Measurements from ENCODE around the gene RAB40B. TPM values are rescaled to one million over a fixed set of nuclear protein-coding genes. Genes with fewer than 3 reads are reported as not detected.
A peak's percentile ranks its signal among the peaks of the same experiment; 100 is the strongest.

The RAB40B gene
- total and polyA plus RNA-seq, 2 of the 13 experiments (the other 11 are each of a cell fraction or from before 2014, with no cell fraction given), result 6.2 to 6.5 TPM

GRCh38 chr17:82737967-82738877, 39.7 kb upstream of the RAB40B start (continued):
- TF ChIP-seq ZNF644 (CRISPR knock-in tag; IDR thresholded peaks at IDR 0.05; ENCODE audit: low read depth) (peak; percentile 96), ZIK1 (CRISPR knock-in tag; IDR thresholded peaks at IDR 0.05; ENCODE audit: borderline replicate concordance, low read depth) (peak; percentile 99), POLR2G (IDR thresholded peaks at IDR 0.05; ENCODE audit: low read depth, low read length) (peak; percentile 68), NR0B2 (CRISPR knock-in tag; IDR thresholded peaks at IDR 0.05) (peak; percentile 100), IRF1 (CRISPR knock-in tag; IDR thresholded peaks at IDR 0.05; ENCODE audit: low read depth) (peak; percentile 97), HMG20B (CRISPR knock-in tag; conservative IDR thresholded peaks at IDR 0.05) (peak; percentile 96), ZNF160 (CRISPR knock-in tag; IDR thresholded peaks at IDR 0.05) (peak; percentile 96; the same call in 1 of the 2 replicates), ATF2 (CRISPR knock-in tag; IDR thresholded peaks at IDR 0.05) (peak; percentile 93), TAF1 (CRISPR knock-in tag; IDR thresholded peaks at IDR 0.05) (peak; percentile 55; the same call in 1 of the 2 replicates), GATAD1 (CRISPR knock-in tag; IDR thresholded peaks at IDR 0.05) (peak; percentile 91), ZBTB37 (CRISPR knock-in tag; IDR thresholded peaks at IDR 0.05) (peak; percentile 96), ATF7-NPFF (CRISPR knock-in tag; IDR thresholded peaks at IDR 0.05; ENCODE audit: low read depth) (peak; percentile 99), ZNF574 (CRISPR knock-in tag; IDR thresholded peaks at IDR 0.05) (peak; percentile 96), ZFP62 (CRISPR knock-in tag; IDR thresholded peaks at IDR 0.05) (no peak), HNRNPK (IDR thresholded peaks at IDR 0.05; ENCODE audit: low read depth, low read length, poor library complexity, severe bottlenecking) (no peak), FOXA1 (IDR thresholded peaks at IDR 0.05) (peak; percentile 87), FOXA1 (CRISPR knock-in tag; IDR thresholded peaks at IDR 0.05) (peak; percentile 100), ZNF770 (CRISPR knock-in tag; IDR thresholded peaks at IDR 0.05) (peak; percentile 92)
